Breast epithelium (tissue), 4 donors: Measurements from ENCODE around the gene DNAJC16. TPM values are rescaled to one million over a fixed set of nuclear protein-coding genes. Genes with fewer than 3 reads are reported as not detected.

ENCODE experiments used
- DNase-seq, 2 donors: peaks; one replicate each; pipeline ENCODE4 v3.0.0-alpha.2; 2019; ENCODE audit warnings: low spot score in 2 of 2
- H3K27ac ChIP-seq, 2 donors: fragments of 200-600 bp; sonication (generic) in 1 of 2; one replicate each; pipeline ENCODE4 v1.5.1; 2016 to 2019; ENCODE audit warnings: mild to moderate bottlenecking in 1 of 2
- H3K27me3 ChIP-seq, 2 donors: fragments of 200-600 bp; sonication (generic) in 1 of 2; one replicate each; pipeline versions ENCODE4 v1.5.1 to v1.6.0; 2017 to 2019; ENCODE audit warnings: control low read depth in 1 of 2, mild to moderate bottlenecking in 1 of 2
- H3K36me3 ChIP-seq: fragments of 200-600 bp; one replicate; pipeline ENCODE4 v1.5.1; 2019
- H3K4me1 ChIP-seq, 2 donors: fragments of 200-600 bp; sonication (generic); one replicate each; pipeline ENCODE4 v1.5.1; 2016 to 2019; ENCODE audit warnings: control low read depth in 1 of 2
- H3K4me3 ChIP-seq, 3 donors: fragments of 200-600 bp; sonication (generic); 1 replicate in 2 of 3; 2 replicates in 1 of 3; pipeline ENCODE4 v1.5.1; 2016 to 2019; ENCODE audit warnings: mild to moderate bottlenecking in 3 of 3, moderate library complexity in 2 of 3
- H3K9me3 ChIP-seq, 2 donors: fragments of 200-600 bp; sonication (generic) in 1 of 2; one replicate each; pipeline ENCODE4 v1.5.1; 2016 to 2019; ENCODE audit warnings: control low read depth in 1 of 2
- CTCF ChIP-seq, 3 donors: fragments of 450-650 bp; IDR thresholded peaks; one replicate each; pipeline ENCODE4 v1.5.1; 2016 to 2017; ENCODE audit warnings: antibody characterized with exemption in 3 of 3, mild to moderate bottlenecking in 3 of 3, moderate library complexity in 3 of 3
- POLR2A ChIP-seq: fragments of 450-650 bp; IDR thresholded peaks from one replicate; pipeline ENCODE4 v1.6.1; 2016; ENCODE audit warnings: antibody characterized with exemption, mild to moderate bottlenecking, moderate library complexity
- POLR2AphosphoS5 ChIP-seq, 3 donors: sonication (generic); formaldehyde crosslinking; IDR thresholded peaks; one replicate each; pipeline ENCODE4 v1.6.1; 2017; ENCODE audit warnings: antibody characterized with exemption in 3 of 3
- intact Hi-C: fragments of 100-400 bp; cut with DNase I; formaldehyde crosslinking; loops from one replicate; pipeline ENCODE4 v1.15.1; 2023; ENCODE audit warnings: low total_unique reads
- total RNA-seq, 3 donors: library from RNA; depleted of rRNA; stranded (reverse); fragments of >200 nt; gene quantifications; one replicate each; pipeline ENCODE4 v1.1.0, GENCODE V29; 2016

Gene DNAJC16
- total RNA-seq, 3 donors from 2014 or later: 14.1 to 30.4 (median 21.0) TPM

GRCh38 chr1:15504436-15504835 is 22.2 kb upstream of the DNAJC16 start:
- DNase-seq: no peak
- intact Hi-C loops: no loop called here
- Histone ChIP-seq H3K4me3 (no peak overlapping the region), H3K27ac (no peak overlapping the region), H3K4me1 (no peaks in the 10 kb centered on the region), H3K27me3 (no peaks in the 10 kb centered on the region), H3K36me3 (no peaks in the 10 kb centered on the region), H3K9me3 (no peaks in the 10 kb centered on the region)
- TF ChIP-seq POLR2AphosphoS5 (IDR thresholded peaks at IDR 0.05) (no peak), POLR2A (no peak), CTCF (IDR thresholded peaks at IDR 0.05) (no peak)

GRCh38 chr1:15506831-15507230 is 19.8 kb upstream of the DNAJC16 start:
- no peak for TF ChIP-seq POLR2AphosphoS5 (IDR thresholded peaks at IDR 0.05)
- no peak for TF ChIP-seq CTCF (IDR thresholded peaks at IDR 0.05)
- TF ChIP-seq POLR2A: no peak
- H3K4me3 ChIP-seq: no peak overlapping the region
- no peaks in the 10 kb centered on the region for H3K9me3 ChIP-seq
- H3K27ac ChIP-seq: no peak overlapping the region
- no peaks in the 10 kb centered on the region for H3K4me1 ChIP-seq
- intact Hi-C loops: no loop called here
- no peaks in the 10 kb centered on the region for H3K36me3 ChIP-seq
- DNase-seq: no peak
- no peaks in the 10 kb centered on the region for H3K27me3 ChIP-seq

DNA sequence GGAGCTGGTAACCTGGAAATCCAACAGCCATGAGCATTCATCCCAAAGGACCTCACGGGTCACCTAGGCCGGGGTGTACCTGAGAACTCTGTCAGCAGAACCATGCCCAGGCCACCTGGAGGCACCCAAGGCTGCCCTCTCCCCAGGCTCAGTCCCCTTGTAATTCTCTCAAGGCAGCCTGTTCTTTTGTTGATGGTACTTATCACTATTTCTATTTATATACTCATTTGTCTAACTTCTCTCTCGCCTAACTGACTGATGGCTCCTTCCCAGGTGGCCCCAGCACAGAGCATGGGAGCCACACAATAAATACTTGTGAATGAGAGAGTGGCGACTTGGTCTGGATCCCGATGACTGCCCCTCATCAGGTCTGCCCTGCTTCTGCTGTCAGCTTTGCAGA is 19.4 kb upstream of the DNAJC16 start:
- no peaks in the 10 kb centered on the region for H3K9me3 ChIP-seq
- intact Hi-C loops: no loop called here
- H3K36me3 ChIP-seq: no peaks in the 10 kb centered on the region
- no peak for DNase-seq
- H3K4me1 ChIP-seq: no peaks in the 10 kb centered on the region
- no peaks in the 10 kb centered on the region for H3K27me3 ChIP-seq
- H3K4me3 ChIP-seq: no peak overlapping the region
- TF ChIP-seq POLR2A: no peak
- no peak for TF ChIP-seq CTCF (IDR thresholded peaks at IDR 0.05)
- no peak for TF ChIP-seq POLR2AphosphoS5 (IDR thresholded peaks at IDR 0.05)
- H3K27ac ChIP-seq: no peak overlapping the region

GRCh38 chr1:15508700-15509487 is 17.8 kb upstream of the DNAJC16 start:
- Histone ChIP-seq H3K4me1 (no peaks in the 10 kb centered on the region), H3K27ac (no peak overlapping the region), H3K9me3 (no peaks in the 10 kb centered on the region), H3K27me3 (no peaks in the 10 kb centered on the region), H3K4me3 (no peak overlapping the region), H3K36me3 (no peaks in the 10 kb centered on the region)
- intact Hi-C loops: no loop called here
- TF ChIP-seq POLR2AphosphoS5 (IDR thresholded peaks at IDR 0.05): no peak
- no peak for TF ChIP-seq POLR2A
- TF ChIP-seq CTCF (IDR thresholded peaks at IDR 0.05): no peak
- no peak for DNase-seq

GRCh38 chr1:15509586-15509985 is 17.1 kb upstream of the DNAJC16 start:
- no peaks in the 10 kb centered on the region for H3K9me3 ChIP-seq
- no peaks in the 10 kb centered on the region for H3K36me3 ChIP-seq
- H3K27me3 ChIP-seq: no peaks in the 10 kb centered on the region
- no peak for DNase-seq
- H3K4me3 ChIP-seq: no peak overlapping the region
- TF ChIP-seq POLR2AphosphoS5 (IDR thresholded peaks at IDR 0.05): no peak
- no peaks in the 10 kb centered on the region for H3K4me1 ChIP-seq
- intact Hi-C loops: no loop called here
- H3K27ac ChIP-seq: no peak overlapping the region
